Activated T-cell treated with anti-CD3 and anti-CD28 coated beads, Interleukin-2, amount 50 U/mL, for 1 hour (primary cell): Measurements from ENCODE around the gene CXorf58.
"Not testable (repeated sequence)": the region's sequence is repeated elsewhere in the genome, so short reads cannot be mapped to it uniquely, and the experiment has no call there.

Experiments used
- DNase-seq: peaks from one replicate; pipeline ENCODE4 v3.0.0-alpha.2; 2020

The CXorf58 gene

DNA sequence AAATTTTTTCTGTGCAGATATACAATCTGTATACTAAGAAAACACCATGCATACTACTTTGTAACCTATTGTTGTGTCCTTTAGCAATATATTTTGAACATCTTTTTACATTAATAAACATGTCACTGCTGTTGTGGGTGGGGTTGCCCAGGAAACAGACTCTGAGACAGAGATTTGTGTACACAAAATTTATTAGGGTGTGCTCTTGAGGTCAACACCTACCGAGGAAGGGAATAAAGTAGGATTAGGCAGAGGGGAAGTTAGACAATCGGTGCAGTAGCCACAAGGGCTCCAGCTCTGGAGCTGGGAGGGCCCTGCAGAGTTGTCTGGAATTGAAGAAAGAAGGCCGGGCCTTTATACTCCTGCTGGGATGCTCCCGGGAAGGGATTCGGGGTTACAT, 56.4 kb downstream of the CXorf58 start:
- DNase-seq = no peak

DNA sequence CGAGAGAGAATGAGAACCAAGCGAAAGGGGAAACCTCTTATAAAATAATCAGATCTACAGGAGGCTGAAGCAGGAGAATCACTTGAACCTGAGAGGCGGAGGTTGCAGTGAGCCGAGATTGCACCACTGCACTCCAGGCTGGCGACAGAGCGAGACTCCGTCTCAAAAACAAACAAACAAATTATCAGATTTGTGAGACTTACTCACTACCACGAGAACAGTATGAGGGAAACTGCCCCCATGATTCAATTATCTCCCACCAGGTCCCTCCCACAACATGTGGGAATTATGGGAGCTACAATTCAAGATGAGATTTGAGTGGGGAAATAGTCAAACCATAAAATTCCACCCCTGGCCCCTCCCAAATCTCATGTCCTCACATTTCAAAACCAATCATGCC, 57.8 kb downstream of the CXorf58 start:
- not testable (repeated sequence) for DNase-seq

DNA sequence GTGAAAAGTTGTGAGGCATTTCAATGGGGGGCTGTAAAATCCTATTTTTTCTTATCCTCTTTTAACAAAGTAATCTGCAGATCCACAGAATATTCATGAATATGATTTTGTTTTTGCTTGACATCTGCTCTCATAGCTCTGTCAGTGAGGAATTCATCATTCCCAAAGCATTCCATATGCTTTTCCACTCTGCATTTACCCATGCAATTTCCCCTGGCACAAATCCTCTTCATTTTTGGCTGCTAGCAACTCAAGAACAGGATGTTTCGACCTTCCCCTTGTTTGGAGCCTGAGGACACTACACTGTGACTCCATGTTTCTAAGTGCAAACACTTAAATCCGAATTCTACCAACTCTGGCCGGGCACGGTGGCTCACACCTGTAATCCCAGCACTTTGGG, 70.7 kb downstream of the CXorf58 start:
- DNase-seq = no peak

DNA sequence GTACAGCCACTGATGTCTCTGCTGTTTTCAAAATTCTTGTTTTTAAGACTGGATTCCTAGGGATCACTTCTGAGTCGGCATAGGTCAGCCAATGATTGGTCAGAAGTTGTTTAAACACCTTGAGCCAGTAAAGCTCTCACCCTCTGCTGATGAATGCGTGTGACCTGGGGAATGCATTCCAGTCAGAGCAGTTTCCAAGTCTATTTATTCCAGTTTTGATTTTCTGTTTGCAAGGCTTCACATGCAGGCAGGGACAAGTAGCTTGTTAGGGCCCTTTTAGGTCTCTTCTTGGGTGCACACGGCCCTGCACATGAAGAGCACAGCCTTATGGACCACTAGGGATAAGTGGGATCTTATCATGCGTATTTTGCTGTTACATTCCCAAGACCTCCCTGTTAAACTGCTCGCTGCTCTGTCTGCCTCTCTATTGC, 72.2 kb downstream of the CXorf58 start:
- DNase-seq = no peak

DNA sequence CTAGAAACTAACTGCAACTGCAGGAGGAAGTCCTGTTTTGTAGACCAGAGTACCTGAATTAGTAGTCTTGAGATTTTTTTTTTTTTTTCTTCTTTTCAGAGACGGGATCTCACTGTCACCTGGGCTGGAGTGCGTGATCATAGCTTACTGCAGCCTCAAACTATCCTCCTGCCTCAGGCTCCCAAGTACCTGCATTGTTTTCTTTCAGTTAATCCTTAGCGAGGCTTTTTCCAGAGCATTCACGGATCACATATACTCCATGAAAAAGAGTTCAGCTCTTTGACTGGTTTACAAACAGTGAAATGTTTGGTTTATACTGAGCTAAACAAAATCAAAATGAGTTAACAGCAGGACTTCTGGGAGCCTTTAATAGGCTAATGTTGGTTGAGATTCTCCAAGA, 73.4 kb downstream of the CXorf58 start:
- no peak for DNase-seq

DNA sequence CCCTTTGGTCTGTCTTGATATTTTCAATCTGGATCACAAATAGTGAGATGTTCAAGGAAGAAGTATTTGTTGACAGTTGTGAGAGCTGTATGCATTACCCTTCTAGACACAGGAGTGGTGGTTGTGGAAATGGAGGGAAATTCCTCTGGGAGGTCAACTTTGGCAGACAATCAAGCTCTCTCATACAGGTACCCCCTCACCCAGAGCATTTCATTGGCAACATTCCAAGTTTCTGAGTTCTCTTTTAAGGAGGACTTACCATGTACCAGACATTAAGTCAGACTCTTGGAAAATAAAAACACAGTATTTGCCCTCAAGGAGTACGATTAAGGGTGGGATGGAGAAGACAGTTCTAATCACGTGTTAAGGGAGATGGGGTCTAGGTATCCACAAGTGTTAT, 73.9 kb downstream of the CXorf58 start:
- DNase-seq = no peak

DNA sequence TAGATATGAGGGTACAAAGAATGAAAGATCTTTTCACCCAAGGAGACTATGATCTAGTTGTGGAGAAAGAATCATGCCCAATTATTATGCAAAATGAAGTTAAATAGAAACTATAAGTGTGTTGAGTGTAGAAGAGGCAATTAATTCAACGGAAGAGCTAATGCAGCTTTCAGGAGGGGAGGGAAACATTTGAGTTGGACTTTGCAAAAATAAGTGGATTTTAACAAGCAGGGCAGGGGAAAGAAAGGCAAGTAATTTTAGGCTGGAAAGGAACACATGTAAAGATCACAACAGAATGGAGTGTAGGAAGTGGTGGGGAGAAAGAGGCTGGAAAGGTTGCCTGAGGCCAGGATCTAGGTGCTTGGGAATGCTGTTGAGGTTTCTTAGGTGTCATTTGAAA, 75.1 kb downstream of the CXorf58 start:
- DNase-seq = no peak
